ENCODE measurements around the gene ZNF497. TPM values are rescaled to one million over a fixed set of nuclear protein-coding genes. Genes with fewer than 3 reads are reported as not detected.
A peak's percentile ranks its signal among the peaks of the same experiment; 100 is the strongest.

ZNF497 gene
- total RNA-seq, 2 experiments from 2014 or later, result 0.28 to 0.55 TPM

GRCh38 chr19:58400916-58401839, 38.6 kb upstream of the ZNF497 start:
- peaks cover 25% of the 10 kb centered on the region for H3K27me3 Mint-ChIP-seq
- POLR2A ChIA-PET, result no interaction called here
- H3K27ac Mint-ChIP-seq, result peak overlapping the region; percentile 86
- peaks cover 9% of the 10 kb centered on the region for H3K4me1 Mint-ChIP-seq (ENCODE audit: low read depth)
- peak; percentile 98 to 100 (median 99) for DNase-seq
- TF ChIP-seq, protein P1, sequence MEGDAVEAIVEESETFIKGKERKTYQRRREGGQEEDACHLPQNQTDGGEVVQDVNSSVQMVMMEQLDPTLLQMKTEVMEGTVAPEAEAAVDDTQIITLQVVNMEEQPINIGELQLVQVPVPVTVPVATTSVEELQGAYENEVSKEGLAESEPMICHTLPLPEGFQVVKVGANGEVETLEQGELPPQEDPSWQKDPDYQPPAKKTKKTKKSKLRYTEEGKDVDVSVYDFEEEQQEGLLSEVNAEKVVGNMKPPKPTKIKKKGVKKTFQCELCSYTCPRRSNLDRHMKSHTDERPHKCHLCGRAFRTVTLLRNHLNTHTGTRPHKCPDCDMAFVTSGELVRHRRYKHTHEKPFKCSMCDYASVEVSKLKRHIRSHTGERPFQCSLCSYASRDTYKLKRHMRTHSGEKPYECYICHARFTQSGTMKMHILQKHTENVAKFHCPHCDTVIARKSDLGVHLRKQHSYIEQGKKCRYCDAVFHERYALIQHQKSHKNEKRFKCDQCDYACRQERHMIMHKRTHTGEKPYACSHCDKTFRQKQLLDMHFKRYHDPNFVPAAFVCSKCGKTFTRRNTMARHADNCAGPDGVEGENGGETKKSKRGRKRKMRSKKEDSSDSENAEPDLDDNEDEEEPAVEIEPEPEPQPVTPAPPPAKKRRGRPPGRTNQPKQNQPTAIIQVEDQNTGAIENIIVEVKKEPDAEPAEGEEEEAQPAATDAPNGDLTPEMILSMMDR (IDR thresholded peaks at IDR 0.05), result no peak
- H3K9me3 Mint-ChIP-seq, result no peaks in the 10 kb centered on the region
- peaks cover 5% of the 10 kb centered on the region for H3K36me3 Mint-ChIP-seq (ENCODE audit: low read depth)
- H3K36me3 ChIP-seq (ENCODE audit: insufficient read depth, low read length), result no peaks in the 10 kb centered on the region
- H3K4me1 ChIP-seq (ENCODE audit: insufficient read depth, low read length), result peaks cover 20% of the 10 kb centered on the region
- H3K27ac ChIP-seq (ENCODE audit: low read depth in 1 of 2, low read length in 2 of 2), result peak overlapping the region; percentile 59 to 94
- H3K9me3 ChIP-seq (ENCODE audit: control insufficient read depth in 1 of 2, insufficient read depth in 1 of 2, low read length in 2 of 2), result peaks cover 0 to 5% of the 10 kb centered on the region in 2 experiments
- peak overlapping the region; percentile 88 for H3K4me3 Mint-ChIP-seq
- peak overlapping the region; percentile 75 for H3K4me3 ChIP-seq (ENCODE audit: low read length)
- intact Hi-C loops (cut with DNase I, micrococcal nuclease), result loop anchor here (1.0 to 5.0 kb wide), 4 partner anchors 14 to 219 kb away; partner anchors contain the start of genes RPS5 (in 2 of the 2), ZNF837 (in 2 of the 2) and ZNF274 (in 1 of the 2)
- H3K27me3 ChIP-seq (ENCODE audit: control insufficient read depth in 1 of 2, insufficient read depth in 2 of 2, low read length in 2 of 2), result peaks cover 11 to 15% of the 10 kb centered on the region in 2 experiments
- CTCF ChIA-PET, result no interaction called here
- ATAC-seq (ENCODE audit: poor library complexity), result peak; percentile 95

- Histone ChIP-seq H3K4me3 (ENCODE audit: low read length) (peak overlapping the region; percentile 75), H3K36me3 (ENCODE audit: insufficient read depth, low read length) (no peaks in the 10 kb centered on the region)
- ATAC-seq (ENCODE audit: poor library complexity), result no peak
These were observed 37.9 kb upstream of the ZNF497 start for GRCh38 chr19:58400316-58400915.

GRCh38 chr19:58399903-58400302, 37.4 kb upstream of the ZNF497 start:
- no peak for ATAC-seq (ENCODE audit: poor library complexity)
- intact Hi-C loops (cut with DNase I, micrococcal nuclease), result loop anchor here in 1 of 2 experiments (5.0 kb wide), 1 partner anchor 218 kb away; the partner anchor contains the start of gene ZNF274

More at GRCh38 chr19:58400316-58400915, 37.9 kb upstream of the ZNF497 start:
- POLR2A ChIA-PET, result no interaction called here
- Mint-ChIP-seq H3K9me3 (no peaks in the 10 kb centered on the region), H3K4me3 (peak overlapping the region; percentile 51), H3K36me3 (ENCODE audit: low read depth) (peaks cover 11% of the 10 kb centered on the region), H3K27ac (no peak overlapping the region), H3K27me3 (peaks cover 25% of the 10 kb centered on the region), H3K4me1 (ENCODE audit: low read depth) (peaks cover 9% of the 10 kb centered on the region)
- no peak for DNase-seq
- Histone ChIP-seq H3K4me1 (ENCODE audit: insufficient read depth, low read length) (peaks cover 24% of the 10 kb centered on the region), H3K27me3 (ENCODE audit: control insufficient read depth in 1 of 2, insufficient read depth in 2 of 2, low read length in 2 of 2) (peaks cover 16 to 21% of the 10 kb centered on the region in 2 experiments), H3K27ac (ENCODE audit: low read depth in 1 of 2, low read length in 2 of 2) (no peak overlapping the region), H3K9me3 (ENCODE audit: control insufficient read depth in 1 of 2, insufficient read depth in 1 of 2, low read length in 2 of 2) (peaks cover 0 to 9% of the 10 kb centered on the region in 2 experiments)
- intact Hi-C loops (cut with DNase I, micrococcal nuclease), result loop anchor here in 1 of 2 experiments (5.0 kb wide), 1 partner anchor 218 kb away; the partner anchor contains the start of gene ZNF274
- CTCF ChIA-PET, result no interaction called here
- TF ChIP-seq, protein P1 (IDR thresholded peaks at IDR 0.05), result no peak

More at GRCh38 chr19:58399903-58400302, 37.4 kb upstream of the ZNF497 start:
- Mint-ChIP-seq H3K36me3 (ENCODE audit: low read depth) (peaks cover 14% of the 10 kb centered on the region), H3K4me3 (no peak overlapping the region), H3K27me3 (peaks cover 25% of the 10 kb centered on the region), H3K27ac (no peak overlapping the region), H3K9me3 (no peaks in the 10 kb centered on the region), H3K4me1 (ENCODE audit: low read depth) (peaks cover 9% of the 10 kb centered on the region)
- Histone ChIP-seq H3K4me3 (ENCODE audit: low read length) (no peak overlapping the region), H3K27ac (ENCODE audit: low read depth in 1 of 2, low read length in 2 of 2) (no peak overlapping the region), H3K4me1 (ENCODE audit: insufficient read depth, low read length) (peaks cover 24% of the 10 kb centered on the region), H3K9me3 (ENCODE audit: control insufficient read depth in 1 of 2, insufficient read depth in 1 of 2, low read length in 2 of 2) (peaks cover 0 to 9% of the 10 kb centered on the region in 2 experiments), H3K36me3 (ENCODE audit: insufficient read depth, low read length) (peaks cover 2% of the 10 kb centered on the region), H3K27me3 (ENCODE audit: control insufficient read depth in 1 of 2, insufficient read depth in 2 of 2, low read length in 2 of 2) (peaks cover 16 to 21% of the 10 kb centered on the region in 2 experiments)
- CTCF ChIA-PET, result no interaction called here
- peak in 1 of 14 experiments; percentile 20 for DNase-seq
- POLR2A ChIA-PET, result no interaction called here
- TF ChIP-seq, protein P1 (IDR thresholded peaks at IDR 0.05), result no peak
